GM21381 (cell line): ENCODE data around the gene GRIN2B.

Experiments
- ATAC-seq: cut with Tn5 transposase; IDR thresholded peaks from one replicate; pipeline ENCODE4 v1.9.1; 2021; ENCODE audit warnings: mild to moderate bottlenecking, moderate library complexity; ENCODE audit not compliant: unreplicated experiment

GRIN2B gene

DNA sequence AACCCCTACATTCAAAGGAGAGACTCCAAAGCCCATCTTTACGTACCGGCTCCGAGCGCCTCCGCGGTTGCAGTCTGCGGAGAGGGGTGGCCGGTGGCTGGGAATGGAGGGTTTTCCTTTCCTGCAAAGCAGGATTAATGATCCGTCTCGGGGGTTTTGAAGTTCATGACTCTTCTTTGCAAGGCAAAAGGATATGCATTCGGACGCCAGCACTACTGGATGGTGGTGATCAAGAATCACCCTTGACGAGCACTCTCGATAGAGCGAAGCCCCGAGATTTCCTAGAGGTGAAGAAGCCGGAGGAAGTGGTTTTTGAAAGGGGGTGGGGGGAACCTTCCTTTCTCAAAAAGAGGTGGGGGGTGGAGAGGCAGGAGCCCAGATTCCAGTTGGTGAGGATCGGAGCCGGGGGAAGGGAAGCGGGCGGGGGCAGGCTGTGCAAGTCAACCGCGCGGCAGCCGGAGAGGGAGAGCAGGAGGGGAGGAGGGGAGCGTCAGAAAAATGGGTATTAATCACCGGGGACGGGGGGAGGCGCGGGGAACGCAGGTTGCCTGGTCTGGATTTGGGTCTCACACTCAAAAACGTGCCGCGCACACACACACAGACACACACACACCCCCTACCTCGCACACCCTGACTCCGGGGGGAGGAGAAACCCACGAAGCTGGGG, at the start of gene GRIN2B:
Gene GRIN2B (minus strand): TSS at position 307 of the 667 bp plus-strand sequence. CDS start 115,394 bp downstream, outside the sequence.
- ATAC-seq, result no peak

DNA sequence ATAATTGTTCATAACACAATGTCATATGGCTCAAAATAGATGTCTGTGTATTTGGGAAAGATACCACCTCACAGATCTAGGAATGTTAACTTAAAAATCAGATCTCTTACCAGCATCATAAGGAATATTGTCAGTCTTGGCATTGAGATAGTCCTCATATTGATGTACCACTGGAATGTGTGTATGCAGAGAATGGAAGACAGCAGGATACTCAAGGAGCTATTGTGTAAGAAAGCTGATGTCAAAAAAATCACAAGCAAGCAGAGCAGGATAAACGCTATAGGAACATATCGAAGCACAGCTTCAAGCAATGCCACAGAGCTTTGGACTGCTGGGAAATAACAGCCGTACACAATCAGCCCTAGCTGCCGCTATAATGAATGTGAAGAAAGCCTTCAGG, 45.1 kb upstream of the GRIN2B start:
- no peak for ATAC-seq

DNA sequence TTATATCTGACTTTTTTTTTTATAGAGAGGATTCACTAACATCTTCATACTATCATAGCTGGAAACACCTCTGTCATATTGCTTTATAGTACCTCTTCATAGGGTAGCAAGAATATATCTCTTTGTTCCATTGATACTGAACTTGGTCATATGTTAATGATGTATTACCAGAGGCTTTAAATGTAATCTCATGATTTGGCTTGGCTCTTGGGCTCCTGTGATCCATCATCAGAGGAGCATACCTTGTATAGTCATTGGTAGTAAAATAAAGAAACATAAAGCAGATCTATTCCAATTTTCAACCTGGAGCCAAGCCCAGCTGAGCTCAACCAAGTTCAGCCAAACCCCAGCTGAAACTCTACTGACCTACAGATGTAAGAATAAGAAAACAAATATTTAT, 43.2 kb upstream of the GRIN2B start:
- no peak for ATAC-seq

DNA sequence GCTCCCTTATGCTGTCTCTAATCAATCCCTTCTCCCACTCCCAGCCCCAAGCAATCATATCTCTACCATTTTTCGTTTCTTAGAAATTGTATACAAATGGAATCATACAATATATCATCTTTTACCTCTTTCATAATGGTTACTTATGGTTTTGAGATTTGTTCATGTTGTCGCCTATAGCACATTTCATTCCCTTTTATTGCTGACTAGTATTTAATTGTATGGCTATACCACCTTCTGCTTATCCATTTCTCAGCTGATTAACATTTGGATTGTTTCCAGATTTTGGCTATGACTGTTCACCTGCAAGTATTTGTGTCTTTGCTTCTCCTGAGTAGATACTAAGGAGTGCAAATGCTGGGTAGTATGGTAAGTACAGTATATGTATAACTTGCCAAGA, 36.7 kb upstream of the GRIN2B start:
- ATAC-seq, result no peak

DNA sequence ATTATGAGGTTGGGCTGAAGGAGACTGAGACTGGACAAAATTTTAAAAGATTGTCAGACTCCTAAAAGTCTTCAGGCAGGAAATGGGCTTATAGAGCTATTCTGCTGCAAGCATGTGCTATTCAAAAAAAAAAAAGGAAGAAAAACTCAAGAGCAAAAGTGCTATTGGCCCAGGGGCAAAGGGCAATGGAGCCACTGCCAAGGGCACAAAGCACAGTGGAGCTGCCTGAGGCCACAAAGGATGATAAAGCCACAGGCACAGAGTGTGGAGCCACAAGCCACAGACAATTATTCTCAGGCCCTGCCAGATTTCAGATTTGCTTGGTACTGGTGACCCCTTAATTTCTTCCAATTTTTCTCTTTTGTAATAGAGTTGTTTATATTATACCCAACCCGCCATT, 29.6 kb upstream of the GRIN2B start:
- no peak for ATAC-seq

DNA sequence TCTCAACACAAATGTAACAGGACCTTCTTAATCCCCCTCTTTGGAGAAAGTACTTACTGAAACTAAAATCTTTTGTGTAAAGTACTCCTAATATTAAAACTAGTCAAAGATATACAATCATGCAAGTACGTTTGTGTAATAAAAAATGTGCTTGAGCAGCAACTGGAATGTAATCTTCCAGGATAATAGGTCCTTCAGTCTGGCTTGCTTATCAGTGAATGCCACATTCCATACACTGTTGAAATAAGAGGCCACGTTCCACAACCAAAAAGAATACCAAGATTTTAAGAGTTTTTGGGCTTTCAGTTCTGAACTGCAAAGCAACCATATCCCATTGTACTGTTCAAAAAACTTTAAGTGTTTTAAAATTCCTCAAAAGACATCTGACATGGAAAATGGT, 26.2 kb upstream of the GRIN2B start:
- no peak for ATAC-seq

DNA sequence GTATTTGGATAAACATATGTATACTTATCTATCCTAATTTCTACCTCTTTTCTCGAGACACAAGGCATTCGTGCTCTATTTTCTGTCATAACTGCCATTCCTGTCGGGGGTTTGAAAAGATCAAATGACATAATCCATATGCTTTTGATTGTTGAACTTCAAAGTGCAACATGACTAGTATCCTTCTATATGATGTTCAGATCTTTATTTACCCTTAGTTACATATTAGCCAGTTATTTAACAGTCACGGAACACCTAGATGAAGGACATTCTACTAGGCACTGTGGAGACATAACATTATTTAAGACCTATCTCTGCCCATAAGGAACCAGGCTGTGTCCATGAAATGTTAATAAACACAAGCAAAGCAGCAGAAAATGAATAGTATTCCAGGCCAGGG, 11.2 kb upstream of the GRIN2B start:
- no peak for ATAC-seq

DNA sequence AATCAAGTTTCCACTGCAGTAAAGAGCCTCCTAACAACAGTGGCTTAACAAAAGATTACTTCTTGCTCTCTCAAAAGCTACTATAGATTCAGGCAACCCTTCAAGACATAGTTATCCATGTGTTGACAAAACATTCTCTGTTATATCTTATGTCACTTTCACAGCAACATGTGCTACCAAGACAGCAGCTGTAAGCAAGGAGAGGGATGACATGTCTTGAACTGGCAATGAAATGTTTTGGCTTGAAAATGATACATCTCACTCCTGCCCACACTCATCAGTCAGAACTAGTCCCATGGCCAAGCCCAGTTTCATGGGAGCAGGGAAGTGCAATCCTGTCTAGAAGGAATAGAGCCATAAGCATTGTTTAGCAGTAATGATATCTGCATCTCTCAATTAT, 10.7 kb upstream of the GRIN2B start:
- ATAC-seq, result no peak

DNA sequence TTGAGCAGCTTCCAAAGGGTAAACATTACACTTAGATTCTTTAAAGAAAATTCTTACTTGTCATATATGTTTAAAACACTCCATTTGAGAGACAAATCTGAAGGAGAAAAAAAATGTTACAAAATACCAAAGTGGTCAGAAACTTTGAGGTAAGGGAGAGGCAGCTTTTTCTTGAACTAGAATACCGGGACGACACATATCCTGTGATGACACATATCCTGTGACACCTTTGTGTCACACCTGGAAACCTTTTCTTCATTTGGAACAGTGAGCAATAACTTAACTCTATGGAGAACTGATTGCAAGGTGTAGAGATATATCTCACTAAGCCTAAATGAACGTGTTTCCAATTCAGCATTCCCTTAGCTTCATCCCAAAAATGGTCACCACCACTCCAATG, 4.6 kb upstream of the GRIN2B start:
- ATAC-seq, result no peak

DNA sequence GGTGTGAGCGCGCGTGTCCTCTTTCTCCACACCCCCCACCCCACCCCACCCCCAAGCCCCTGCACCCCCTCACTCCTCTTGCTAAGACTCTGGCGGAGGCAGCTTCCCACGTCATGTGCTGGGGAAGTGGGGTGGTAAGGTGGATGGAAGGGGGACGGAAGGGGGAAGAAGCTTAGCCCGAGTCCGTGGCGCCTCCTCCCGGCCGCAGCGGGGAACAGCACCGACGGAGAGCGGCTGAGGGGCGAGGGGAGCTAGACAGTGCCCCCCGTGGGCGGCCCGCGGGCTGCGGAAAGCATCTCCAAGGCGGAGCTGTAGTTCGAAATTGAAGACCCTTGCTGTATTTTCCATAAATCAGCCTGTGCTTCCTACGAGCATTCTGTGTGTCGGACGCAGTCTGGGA, 588 bp upstream of the GRIN2B start:
- no peak for ATAC-seq

DNA sequence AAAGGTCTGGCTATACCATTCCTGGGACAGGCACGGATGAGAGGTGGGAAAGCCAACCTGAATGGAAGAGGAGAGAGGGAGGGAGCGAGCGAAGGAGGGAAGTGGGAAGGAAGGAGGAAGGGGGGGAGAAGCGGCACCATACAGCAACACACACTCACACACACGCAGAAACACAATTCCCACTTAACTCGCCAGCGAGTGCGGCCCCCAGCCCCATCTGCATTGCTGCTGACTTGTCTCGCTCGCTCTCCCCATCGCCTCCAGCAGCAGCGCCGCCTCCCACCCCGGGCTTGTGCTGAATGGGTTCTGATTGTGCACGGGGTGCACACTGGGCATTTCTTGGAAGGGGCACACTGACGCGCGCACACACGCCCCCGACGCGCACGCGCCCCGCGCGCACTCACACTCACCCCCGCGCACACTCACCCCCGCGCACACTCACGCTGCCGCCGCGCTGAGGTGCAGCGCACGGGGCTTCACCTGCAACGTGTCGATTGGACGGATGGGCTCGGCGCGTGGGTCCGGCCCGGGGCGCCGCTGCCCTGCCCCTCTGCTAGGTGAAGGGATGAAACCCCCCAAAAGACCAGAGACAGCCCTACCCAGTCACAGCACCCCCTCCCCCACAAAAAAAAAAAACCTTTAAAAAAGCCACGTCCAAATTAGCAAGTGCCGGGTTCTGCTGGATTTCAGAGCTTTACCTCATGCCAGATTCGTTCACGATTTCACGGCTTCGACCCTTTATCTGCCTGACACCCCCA, 685 bp downstream of the GRIN2B start:
- ATAC-seq, result no peak

DNA sequence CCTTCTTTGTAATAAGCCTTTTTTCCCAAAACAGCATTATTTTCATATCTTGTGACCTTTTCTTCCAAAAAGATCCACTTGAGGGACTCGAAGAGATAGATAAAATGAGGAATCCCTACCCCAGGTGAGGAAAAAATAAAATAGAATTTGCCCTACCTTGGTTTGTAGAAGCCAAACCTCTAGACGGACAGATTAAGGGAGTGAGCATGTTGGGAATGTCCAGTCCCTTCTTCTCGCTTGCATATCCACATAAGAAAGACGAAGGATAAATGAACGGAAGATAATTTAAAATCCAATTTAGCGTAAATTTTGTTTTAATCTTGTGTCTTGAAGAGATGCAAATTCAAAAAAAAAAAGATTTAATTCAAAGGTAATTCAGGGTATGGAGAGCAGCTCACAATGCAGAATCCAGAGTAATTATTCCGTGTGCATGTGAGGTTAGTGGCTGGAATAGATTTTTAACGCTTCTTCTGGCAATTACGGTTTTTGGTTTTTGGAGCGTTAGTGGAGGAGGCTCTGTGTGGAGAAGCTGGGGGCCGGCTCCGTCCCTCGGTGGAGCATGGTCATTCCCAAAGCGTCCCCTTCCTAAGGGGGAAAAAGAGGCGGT, 1.5 kb downstream of the GRIN2B start:
- ATAC-seq, result no peak

DNA sequence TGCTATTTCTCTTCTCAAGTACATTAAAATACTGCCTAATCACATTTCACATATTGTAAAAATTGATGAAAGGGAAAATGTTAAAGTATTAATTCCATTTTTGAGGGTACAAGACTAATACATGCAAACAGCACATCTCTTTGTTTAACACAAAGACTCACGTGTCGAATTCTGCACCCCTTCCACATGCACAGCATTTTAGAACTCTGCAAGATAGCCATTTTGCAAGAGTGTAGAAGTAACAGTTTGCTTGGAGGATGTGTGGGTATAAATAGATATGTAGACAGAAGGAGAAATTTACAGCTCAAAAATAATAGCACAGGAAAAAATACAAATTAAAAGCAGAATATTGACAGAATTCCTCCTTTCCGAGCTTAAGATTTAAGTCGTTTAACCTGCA, 2.5 kb downstream of the GRIN2B start:
- no peak for ATAC-seq

DNA sequence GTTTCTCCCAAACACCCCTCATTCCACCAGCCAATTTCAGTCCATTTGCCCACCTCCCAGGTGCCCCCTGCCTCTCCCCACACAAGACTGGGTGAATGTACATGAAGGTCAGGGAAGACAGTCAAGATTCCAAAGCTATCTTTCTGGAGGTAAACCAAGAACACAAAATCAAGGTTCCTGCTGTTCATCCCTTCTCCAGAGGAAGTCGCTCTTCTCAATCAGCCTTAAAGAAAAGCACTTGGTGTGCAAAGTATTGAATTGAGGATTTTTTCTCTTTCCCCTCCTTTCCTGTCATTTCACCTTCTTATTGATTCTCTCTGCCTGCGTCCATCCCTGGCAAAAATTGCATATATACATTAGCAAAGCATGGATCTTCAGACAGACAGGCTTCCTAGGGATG, 4.5 kb downstream of the GRIN2B start:
- ATAC-seq, result no peak

DNA sequence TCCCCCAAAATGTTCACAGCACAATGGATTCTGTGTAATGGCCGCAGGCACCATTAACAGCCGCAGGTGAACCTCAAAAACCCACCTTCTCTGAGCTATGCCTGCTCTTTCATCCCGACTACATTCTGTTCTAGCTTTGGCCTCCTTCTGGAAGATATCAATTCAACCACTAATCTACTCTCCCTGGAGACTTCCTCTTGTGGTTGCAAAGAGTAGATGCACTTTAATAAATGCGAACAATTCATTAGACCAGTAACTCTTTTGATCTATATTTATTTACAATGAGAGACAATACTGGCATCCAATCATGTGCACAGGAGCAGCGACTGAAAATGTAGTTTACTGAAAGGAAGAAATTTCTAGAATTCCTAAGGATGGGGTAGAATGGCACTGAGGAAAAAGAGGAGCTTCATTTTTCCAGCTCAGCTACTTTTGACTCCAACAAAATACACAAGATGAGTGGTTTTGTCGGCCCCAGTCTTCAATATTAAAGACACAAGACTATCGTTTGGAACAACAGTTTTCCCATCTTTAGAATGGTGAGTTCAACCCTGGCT, 5.3 kb downstream of the GRIN2B start:
- ATAC-seq, result no peak

DNA sequence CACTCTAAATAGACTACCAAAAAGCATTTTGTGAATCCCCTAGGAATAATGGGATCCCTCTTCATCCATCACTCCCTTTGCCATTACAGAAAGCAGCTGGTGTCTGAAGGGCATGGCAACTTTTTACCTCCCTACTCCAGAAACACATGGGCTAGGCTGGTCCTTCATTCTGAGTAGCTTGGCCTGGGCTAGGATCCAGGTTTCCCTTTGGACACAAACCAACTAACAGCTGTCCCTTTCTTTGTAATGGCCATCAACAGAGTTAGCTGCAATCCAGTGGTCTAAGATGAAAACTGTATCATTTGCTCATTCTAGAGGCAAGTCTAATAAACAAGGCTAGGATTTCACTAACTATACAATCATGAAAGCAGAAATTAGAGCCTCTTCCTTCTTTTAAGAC, 7.4 kb downstream of the GRIN2B start:
- ATAC-seq, result no peak

DNA sequence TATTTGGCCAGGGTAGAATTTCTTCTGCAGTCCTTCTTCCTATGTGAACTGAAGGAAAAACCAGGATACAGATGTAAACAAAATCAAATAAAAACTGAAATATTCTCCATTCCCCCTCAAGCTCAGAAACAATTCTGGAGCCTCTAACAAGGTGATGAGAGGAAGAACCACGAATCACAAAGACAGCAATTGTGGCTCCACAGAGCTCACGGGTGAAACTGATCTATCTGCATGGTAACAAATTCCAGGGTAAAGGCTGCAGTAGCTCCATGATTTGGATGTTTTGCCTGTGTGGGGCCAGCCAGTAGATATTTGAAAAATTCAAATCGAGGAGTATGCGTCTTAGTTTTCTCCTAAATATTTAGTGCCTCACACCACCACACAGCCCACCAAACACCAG, 10.6 kb downstream of the GRIN2B start:
- no peak for ATAC-seq

DNA sequence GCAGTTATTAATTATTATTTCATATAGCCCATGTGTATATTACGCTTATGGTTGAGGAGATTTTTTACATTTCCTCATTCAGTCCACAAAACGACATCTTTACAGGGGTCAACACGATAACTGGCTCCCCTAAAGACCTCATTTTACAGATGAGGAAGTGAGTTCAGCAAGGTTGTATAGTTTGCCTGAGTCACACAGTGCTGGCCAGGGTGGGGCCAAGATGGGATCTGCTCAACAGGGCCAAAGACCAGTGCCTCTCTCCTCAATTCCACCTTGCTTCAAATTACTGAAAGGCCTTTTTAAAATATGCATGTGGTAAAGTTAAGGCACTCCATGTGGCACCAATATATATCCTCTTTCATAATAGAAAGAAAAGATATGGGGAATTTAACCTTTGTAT, 13.1 kb downstream of the GRIN2B start:
- ATAC-seq, result no peak

DNA sequence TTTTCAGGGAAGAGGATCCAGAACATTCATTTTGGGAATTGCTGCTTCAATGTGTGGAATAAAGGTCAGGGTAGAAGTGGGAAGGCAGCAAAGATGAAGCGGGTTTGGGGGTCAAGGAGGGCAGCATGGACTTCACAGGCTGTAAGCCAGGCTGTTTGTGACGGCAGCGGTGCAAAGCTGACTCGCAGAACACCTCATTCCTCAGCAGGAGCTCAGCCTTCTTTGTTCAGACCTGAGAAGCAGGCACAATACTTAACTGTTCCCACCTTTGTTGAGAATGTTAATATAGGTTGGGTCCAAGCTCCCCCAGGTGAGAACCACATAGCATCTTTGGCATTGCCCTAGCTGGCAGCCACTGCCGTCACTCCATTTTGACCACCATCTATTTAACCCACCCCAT, 16.7 kb downstream of the GRIN2B start:
- ATAC-seq, result no peak

DNA sequence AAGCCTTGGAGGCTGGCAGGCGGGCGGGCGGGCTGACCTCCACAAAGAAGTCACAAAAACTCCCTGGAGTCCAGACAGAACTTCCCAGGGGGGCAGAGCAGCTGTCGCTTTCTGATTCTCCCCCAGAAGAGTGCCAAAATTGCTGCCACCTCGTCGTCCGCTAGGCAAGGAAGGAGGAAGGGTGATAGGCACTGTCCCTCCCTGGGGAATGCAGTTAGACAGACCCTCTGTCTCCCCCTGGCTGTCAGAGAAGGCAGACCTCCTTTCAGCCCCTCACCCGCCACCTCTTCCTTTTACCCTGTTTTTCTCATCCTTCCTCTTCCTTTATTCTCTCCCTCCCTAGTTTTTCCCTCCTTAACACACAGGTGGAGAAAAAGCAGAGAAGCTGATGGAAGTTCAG, 18.7 kb downstream of the GRIN2B start:
- no peak for ATAC-seq

DNA sequence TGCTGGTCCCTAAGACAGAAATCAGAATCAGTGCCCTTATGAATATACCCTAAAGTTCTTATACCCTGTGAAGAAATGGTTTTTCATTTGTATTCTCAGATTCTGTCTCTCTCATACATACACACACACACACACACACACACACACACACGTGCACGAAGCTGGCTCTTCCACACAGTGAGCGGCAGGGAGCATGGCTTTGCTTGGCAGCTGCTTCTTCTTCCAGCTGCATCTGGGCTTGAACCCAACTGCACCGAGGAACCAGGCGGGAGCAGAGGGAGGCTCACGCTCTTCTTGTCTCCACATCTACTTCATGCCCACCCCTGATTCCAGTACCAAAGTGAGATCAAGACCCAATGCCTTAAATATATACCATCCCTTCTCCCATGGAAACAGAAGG, 19.4 kb downstream of the GRIN2B start:
- no peak for ATAC-seq

DNA sequence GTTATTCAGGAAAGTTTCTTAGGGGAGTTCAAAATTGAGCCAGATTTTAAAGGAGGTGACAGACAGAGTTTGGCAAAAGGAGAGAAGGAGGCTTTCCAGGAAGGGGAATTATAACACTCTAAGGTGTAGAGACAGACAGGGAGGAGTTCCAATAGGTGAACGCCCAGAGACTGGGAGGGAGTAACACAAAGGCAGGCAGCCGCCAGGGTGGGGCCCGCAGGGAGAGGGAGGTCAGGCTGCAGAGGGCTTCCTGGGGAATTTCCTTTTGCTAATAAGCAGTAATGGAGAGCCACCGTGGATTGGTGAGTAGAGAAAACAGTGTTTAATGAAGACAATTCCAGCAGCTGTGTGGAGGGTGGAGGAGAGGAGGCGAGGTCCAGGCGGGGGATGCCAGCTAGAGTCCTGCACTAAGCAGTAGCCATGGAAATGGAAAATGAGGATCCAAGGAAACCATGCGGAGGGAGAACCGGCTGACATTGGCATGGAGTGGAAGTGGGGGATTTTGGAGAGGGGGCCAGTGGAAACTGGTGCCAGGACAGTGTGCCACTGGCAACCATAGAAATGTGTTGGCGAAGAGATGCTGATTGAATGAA, 22.2 kb downstream of the GRIN2B start:
- ATAC-seq, result no peak
